Stimulated activated CD8-positive, alpha-beta memory T cell treated with anti-CD3 and anti-CD28 coated beads, Interleukin-12 subunit alpha, Interleukin-12 subunit beta, amount 100 ng/mL, for 24 hours (primary cell): Measurements from ENCODE around the gene TAAR6.
A peak's percentile ranks its signal among the peaks of the same experiment; 100 is the strongest.
"Not testable (repeated sequence)": the region's sequence is repeated elsewhere in the genome, so short reads cannot be mapped to it uniquely, and the experiment has no call there.

ENCODE experiments used
- DNase-seq: peaks from one replicate; pipeline ENCODE4 v3.0.0-alpha.2; 2020; ENCODE audit errors: extremely low read depth

The TAAR6 gene, protein sequence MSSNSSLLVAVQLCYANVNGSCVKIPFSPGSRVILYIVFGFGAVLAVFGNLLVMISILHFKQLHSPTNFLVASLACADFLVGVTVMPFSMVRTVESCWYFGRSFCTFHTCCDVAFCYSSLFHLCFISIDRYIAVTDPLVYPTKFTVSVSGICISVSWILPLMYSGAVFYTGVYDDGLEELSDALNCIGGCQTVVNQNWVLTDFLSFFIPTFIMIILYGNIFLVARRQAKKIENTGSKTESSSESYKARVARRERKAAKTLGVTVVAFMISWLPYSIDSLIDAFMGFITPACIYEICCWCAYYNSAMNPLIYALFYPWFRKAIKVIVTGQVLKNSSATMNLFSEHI

DNA sequence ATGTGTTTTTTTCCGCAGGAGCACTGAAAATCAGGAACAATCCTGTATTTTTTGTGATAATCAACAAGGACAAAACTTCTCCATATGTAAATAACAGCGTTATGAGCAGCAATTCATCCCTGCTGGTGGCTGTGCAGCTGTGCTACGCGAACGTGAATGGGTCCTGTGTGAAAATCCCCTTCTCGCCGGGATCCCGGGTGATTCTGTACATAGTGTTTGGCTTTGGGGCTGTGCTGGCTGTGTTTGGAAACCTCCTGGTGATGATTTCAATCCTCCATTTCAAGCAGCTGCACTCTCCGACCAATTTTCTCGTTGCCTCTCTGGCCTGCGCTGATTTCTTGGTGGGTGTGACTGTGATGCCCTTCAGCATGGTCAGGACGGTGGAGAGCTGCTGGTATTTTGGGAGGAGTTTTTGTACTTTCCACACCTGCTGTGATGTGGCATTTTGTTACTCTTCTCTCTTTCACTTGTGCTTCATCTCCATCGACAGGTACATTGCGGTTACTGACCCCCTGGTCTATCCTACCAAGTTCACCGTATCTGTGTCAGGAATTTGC lies at the start of gene TAAR6:
Gene TAAR6, plus strand, starts transcription at position 102 of the 557 bp plus-strand sequence. Its CDS starts 0 bp downstream, at position 102.
- no peak for DNase-seq

DNA sequence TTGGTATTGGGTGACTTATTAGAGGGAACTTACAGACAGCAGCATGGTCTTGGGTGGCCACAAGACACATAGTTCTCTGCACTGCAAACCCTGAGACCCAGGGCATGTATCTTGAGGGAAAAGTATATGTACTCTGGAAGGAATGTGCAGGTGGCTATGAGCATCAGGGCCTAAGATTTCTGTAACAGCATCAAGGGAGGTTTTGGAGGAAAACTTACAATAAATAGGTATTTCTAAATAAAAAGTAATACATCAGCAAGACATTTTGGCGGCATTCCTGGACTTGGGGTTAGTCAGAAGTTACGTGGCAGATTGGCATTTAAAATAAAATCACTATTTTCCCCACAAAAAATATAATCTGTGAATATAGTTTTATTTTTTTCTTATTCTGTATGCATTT lies 49.2 kb upstream of the TAAR6 start:
- no peak for DNase-seq

DNA sequence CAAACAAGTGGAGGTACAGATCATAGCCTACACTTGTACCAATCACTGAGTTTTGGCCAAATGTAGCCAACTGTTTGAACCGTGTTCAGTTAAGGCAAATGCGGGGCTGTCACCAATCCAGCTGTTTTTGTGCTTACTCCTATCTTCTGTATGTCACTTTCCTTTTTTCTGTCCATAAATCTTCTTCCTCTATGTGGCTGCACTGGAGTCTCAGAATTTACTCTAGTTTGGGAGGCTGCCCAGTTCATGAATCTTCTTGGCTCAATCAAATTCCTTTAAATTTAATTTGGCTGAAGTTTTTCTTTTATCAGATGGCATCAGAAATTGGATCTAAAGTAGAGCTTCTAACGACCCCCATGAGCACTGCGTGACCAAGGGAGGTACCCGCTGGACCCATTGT lies 45.5 kb upstream of the TAAR6 start:
- no peak for DNase-seq

DNA sequence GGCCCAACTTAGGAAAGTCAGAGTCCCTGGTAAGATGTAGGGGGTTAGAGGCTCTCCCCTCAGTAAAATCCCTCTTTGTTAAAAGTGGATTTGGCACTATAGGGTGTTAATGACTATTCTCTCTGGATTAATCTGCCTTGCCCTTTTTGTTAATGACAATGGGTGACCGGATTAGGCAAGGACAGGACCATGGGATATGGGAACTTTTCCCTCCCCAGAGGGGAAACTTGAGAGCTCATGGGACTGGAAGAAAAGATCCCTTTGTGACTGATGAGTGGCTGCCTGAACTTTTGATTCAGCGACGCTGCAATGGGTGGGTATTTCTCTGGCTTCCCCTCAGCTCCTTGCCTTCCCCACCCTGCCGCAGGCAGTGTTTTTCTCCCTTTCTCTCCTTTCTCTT lies 44.3 kb upstream of the TAAR6 start:
- DNase-seq: no peak

DNA sequence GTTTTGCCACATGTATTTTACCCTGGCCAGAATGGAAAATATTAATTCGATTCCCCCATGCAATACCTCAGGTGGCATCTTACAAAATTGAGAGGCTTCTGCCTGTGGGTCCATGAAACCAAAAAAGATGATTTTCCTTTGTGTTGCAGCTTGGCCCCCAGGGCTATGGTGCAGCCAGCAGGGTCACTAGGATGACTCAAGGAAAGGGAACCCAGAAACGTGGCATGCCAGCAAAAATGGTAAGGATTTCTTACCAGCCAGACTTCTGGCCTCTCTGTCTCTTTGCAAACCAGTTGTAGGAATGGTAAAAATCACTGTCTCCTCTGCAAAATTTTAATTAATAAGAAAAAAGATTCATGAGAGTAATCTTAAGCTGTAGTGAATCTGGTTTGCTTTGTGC lies 43.7 kb upstream of the TAAR6 start:
- no peak for DNase-seq

DNA sequence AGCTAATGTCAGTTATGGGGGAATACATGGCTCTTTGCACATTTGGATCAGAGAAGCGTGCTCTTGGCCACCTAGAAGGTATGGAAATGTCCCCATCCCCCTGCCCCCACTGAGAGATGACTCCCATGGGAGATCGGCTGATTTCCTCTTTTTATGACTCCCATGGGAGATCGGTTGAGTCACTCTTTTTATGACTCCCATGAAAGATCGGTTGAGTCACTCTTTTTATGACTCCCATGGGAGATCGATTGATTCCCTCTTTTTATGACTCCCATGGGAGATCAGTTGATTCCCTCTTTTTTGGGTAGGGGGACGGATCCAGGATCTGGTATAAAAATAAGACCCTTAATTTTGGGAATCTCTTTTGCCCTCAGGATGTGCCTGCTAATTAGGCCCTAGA lies 42.3 kb upstream of the TAAR6 start:
- DNase-seq: no peak

DNA sequence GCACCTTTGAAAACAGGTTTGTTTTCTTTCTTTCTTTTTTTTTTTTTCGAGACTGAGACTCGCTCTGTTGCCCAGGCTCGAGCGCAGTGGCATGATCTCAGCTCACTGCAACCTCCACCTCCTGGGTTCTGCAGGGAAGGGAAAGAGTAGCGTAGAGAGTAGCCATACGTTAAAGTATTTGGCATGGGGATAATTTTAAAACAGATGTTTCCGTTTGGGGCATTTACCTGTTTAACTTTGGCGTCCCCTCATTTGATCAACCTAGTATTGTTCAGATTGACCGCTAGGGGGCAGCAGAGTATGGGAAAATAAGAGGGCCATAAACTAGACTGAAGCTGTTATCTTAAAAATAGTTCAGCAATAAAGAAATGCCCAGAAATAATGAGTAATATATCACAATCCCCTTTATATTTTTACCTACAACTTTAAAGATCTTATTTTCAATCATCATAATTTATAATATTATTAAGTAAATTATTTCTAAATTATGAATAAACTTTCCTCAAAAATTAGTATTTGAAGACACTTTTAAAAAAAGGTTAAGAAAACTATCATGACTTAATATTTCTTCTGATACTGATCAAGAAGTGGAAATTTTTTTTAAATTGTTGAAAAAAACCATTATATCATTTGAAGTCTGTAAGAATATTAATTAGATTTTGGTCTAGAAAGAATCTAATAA lies 39.7 kb upstream of the TAAR6 start:
- DNase-seq: peak; percentile 25

DNA sequence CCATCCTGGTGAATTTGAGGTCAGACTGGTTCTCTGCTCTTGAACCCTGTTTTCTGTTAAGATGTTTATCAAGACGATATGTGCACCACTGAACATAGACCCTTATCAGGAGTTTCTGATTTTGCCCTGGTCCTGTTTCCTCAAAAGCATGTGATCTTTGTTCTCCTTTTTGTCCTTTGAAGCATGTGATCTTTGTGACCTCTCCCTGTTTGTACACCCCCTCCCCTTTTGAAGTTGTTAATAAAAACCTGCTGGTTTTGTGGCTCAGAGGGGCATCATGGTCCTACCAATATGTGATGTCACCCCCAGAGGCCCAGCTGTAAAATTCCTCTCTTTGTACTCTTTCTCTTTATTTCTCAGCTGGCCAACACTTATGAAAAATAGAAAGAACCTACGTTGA lies 35.6 kb upstream of the TAAR6 start:
- not testable (repeated sequence) for DNase-seq

DNA sequence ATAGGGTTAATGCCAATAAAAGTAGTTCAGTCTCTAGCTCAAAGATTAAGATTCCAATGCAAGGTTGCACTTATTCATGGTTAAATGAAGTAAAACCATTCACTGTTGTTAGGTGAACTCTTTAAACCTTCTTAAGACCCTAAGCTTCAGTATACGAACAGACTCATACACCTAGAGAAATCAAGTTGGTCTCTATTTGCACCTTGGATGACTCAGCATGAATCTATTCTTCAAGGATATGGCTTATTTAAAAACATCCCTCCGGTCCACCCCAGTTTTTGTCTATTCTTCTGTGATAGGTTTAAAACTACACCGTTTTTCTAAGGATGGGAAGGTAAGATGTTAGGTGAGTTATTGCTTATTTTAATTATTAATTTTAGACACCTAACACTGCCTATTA lies 33.0 kb upstream of the TAAR6 start:
- no peak for DNase-seq

DNA sequence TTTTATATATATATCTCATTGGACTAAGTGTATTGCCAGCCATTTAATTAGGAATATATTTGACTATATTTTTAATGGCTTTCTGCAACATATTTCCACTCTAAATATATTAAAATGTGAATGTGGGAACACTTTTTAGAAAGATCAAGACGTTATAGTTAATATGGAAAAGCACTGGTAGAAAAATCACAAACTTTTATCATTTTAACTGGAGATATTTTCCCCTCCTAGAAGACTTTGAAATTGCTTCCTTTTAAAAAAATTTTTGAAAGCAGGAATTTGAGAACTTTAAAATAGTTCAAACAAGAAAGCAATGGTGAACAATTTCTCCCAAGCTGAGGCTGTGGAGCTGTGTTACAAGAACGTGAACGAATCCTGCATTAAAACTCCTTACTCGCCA lies 32.1 kb upstream of the TAAR6 start, which contains the start of gene TAAR9:
Gene TAAR9, plus strand, starts transcription at position 301 of the 400 bp plus-strand sequence. Its CDS starts 13 bp downstream, at position 314.
- DNase-seq: no peak

DNA sequence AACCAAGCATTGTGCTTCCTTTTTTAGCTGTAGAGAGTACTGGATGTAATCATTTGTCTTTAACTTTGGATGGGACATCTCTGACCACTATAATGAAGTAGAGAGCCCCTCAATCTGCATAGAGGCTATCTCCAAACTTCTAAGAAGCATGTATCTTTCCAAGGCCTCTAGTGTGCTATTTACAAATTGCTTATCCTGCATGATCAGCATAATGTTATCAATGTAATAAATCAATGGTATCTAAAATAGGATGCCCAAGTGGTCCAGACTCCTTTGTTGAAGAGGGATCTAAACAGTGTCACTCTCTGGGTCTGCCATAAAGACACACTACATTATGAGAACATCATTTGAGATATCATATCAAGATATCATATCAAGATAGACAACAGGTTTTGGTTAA lies 25.3 kb upstream of the TAAR6 start:
- no peak for DNase-seq

DNA sequence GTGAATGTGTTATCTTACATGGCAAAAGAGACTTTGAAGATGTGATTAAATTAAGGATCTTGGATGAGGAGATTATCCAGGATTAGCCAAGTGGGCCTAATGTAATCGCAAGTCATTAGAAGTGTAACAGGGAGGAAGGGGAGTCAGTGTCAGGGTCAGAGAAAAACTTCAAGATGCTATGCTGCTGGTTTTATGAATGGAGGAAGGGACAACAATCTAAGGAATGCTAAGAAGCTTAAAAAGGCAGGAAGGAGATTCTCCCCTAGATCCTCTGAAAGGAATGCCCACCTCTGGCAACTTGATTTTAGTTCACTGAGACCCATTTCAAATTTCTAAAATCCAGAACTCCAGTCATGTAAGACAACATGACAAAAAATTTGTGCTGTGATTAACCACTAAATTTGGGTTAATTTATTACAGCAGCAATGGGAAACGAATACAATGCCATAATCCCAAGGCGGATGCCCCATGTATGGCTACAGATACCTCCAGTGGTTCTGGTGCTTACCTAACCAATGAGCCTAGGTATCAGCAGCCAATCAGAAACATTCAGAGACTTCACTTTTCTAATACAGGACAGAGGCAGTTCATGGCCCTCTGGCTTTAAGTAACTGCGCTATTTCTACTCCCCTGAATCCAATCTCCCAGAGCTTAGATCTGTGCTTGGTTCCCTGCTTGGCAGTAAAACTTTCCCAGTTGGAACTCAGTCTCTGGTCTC lies 21.2 kb upstream of the TAAR6 start:
- no peak for DNase-seq

DNA sequence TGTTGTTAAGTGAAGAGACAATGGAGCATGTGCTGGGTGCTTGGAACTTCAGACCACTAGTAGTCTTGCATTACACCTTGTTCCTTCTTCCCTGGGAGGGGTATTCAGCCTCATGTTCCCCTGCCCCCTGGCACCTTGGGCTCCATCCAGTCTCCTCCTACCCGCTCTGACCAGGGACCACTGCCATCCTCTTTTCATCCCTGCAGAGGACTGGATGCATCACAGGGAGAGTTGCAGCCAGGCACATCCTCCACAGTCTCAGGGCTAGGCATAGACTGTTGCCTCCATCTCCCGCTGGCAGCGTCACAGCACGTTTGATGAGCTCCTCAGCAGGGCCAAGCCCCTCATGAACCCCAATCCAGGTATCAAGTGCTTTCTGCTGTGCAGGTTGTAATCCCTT lies 18.9 kb upstream of the TAAR6 start:
- DNase-seq: no peak

DNA sequence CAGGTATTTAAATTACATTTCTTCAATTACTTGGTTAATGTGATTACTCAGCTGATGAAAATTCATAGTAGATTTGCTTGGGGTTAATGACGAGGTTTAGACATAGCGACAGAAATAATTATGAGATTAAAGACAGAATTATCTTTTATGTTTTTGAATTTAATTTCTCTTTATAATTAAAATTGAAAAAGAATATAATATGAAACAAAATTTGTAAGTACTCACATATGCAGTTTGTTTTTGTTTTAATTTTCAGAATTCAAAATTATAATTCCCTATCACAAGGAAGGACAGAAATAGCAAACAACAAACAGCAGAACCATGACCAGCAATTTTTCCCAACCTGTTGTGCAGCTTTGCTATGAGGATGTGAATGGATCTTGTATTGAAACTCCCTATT lies 17.8 kb upstream of the TAAR6 start, which contains the start of gene TAAR8:
Gene TAAR8, plus strand, starts transcription at position 301 of the 400 bp plus-strand sequence. Its CDS starts 21 bp downstream, at position 322.
- no peak for DNase-seq

DNA sequence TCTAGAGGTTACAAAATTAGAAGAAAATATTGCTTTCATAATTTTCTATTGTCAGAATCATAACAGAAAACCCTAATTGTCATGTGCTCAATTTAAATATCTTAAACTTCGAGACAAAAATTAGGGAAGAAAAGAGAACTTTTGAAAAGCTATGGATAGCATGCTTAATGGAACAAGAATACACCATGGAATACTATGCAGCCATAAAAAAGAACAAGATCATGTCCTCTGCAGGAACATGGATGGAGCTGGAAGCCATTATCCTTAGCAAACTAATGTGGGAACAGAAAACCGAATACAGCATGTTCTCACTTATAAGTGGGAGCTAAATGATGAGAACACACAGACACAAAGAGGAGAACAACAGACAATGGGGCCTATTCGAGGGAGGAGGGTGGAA lies 10.0 kb upstream of the TAAR6 start:
- not testable (repeated sequence) for DNase-seq

DNA sequence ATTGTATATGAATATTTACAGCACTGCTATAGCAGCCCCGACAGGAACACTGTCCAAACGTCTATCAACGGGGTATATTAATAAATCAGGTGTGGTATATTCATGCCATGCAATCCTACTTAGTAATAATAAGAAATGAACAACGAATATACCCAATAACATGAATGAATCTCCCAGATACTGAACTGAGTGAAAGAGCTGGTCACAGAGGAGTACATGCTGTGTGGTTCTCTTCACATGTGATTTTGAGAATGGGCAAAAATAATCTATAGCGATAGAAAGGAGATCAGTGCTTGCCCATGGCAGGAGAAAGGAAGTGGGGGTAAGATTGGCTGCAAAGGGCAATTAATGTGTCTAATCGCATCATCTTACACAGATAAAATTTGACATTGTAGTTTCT lies 3.7 kb upstream of the TAAR6 start:
- DNase-seq: no peak

DNA sequence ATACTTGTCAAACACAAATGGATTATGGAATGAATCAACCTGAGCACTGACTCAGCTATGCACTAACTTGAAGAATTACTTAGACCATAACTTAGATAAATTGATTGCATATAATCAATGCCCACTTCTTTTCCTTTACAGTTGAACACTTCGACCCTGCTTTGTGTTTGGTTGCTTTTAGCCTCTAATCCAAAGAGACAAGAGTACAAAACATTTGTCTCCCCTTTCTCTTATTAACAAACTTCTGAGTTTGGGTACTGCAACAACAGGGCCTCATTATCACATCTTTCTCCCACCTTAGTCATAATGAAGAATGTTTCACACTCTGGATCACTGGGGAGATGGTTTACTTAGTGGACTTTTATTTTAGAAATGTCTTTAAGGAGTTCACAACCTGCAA lies 2.6 kb upstream of the TAAR6 start:
- no peak for DNase-seq

DNA sequence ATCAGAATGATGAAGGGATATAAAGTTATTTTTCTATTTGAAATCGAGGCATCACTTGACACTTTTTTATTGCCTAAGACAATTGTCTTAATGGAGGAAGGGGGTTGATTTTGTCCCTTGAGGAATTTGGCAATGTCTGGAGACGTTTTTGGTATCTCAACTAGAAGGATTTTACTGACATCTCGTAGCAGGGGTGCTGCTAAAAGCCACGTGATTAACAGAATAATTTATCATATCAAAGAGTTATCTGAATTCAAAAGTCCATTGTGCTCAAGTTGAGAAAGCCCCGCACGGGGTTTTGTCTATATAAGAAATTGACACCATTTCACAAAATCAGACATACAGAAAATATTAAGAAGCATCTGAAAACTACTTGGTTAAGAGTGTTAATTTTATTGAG lies 1.5 kb upstream of the TAAR6 start:
- no peak for DNase-seq

DNA sequence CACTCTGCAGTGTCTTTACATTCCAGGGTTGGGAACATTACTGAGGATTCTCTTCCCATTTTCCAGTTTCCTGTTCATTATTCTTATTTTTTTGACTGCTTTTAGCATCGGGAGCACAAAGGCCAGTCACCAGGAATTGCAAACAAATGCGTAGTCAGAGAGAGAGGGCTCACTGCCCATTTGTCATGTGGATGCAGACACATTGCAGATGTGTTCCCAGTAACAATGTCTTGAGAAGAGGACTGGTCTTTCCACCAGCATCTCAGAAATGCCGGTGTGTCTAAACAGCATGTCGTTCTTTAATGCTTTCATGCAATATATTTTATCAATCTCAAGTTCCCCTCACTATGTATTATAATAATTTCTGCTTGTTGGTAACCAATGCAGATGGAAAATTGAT lies 952 bp upstream of the TAAR6 start:
- no peak for DNase-seq

DNA sequence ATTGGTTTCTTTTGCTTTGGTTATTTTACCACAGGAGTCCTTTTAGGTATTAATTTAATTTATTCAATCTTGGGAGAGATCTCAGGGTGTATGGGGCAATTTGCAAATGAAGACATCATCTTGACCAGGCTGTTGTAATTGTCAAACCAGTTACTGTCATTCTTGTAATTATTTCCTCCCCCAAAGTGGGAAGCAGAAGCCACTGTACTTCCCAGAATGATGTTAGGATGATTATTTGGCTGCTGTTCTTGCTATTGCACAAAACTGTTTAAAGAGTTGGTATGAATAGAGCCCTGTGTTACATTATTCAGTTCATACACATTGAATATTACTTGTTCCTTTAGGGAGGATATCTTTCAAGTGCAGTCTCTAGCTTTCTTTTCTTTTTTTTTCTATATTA lies 1.7 kb downstream of the TAAR6 start:
- DNase-seq: no peak

DNA sequence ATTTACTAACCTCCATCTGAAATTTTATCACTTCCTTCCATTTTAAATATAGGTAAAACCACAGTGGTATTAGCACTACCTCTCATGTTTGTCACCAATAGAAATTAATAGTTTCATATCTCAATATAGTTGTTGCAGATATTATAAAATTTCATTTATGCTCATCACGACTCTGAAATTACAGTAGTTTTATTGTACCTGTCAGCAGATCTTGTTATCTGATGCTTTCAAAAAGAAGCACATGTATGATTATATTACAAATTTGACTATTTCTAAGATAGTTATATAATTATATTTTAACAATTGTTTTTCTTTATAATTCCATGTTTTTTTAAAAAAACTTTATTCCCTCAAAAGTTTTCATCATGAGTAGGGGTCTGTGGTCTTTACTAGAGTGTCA lies 14.6 kb downstream of the TAAR6 start:
- DNase-seq: no peak

DNA sequence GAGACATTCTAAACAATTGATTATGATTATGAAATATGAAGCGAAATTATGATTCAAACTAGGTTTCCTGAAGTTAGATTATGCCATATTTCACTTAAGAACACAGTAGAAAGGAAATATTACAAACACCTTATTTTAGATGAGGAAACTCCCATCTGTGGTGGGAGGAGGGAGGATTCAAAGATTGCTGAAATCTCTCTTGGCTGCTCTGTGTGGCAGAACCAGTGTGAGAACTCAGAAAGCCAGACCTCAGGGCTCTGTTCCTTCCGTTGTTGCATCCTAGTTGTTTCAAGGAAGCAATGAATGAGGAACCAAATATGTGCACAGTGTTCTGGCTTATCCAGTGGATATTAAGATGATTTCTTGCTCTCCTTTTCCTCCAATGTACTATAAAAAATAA lies 17.3 kb downstream of the TAAR6 start:
- no peak for DNase-seq
